ENCODE results near the gene PLCG2. TPM values are rescaled to one million over a fixed set of nuclear protein-coding genes. Genes with fewer than 3 reads are reported as not detected.

The PLCG2 gene
- total RNA-seq, 2 experiments from 2014 or later = 196 to 485 TPM

GRCh38 chr16:81818905-81819304 lies 39.8 kb downstream of the PLCG2 start:
- CTCF ChIA-PET (ENCODE audit: unreplicated experiment) = interaction anchor here (2.1 to 2.6 kb wide), 2 partner anchors 10 to 14 kb away, joined by 7 to 10 read pairs; no protein-coding TSS in a partner anchor
- TF ChIP-seq CTCF (conservative IDR thresholded peaks at IDR 0.05; ENCODE audit: low read length) (no peak), EZH2phosphoT487 (IDR thresholded peaks at IDR 0.05; ENCODE audit: borderline replicate concordance, low read depth, low read length) (no peak)
- DNase-seq (ENCODE audit: low spot score) = no peak
- Histone ChIP-seq H3K9me2 (ENCODE audit: insufficient read depth, low read length) (no peaks in the 10 kb centered on the region), H2AFZ (ENCODE audit: low read length) (no peak overlapping the region), H3K4me2 (ENCODE audit: low read length) (peak overlapping the region; percentile 89), H3K79me2 (ENCODE audit: insufficient read depth, low read depth, low read length) (peaks cover 88% of the 10 kb centered on the region), H3K4me1 (ENCODE audit: insufficient read depth, low read length, poor library complexity, severe bottlenecking) (peaks cover 95% of the 10 kb centered on the region), H3K27ac (ENCODE audit: low read depth, low read length, poor library complexity, severe bottlenecking) (peak overlapping the region; percentile 97), H3K4me3 (ENCODE audit: low read depth, low read length, poor library complexity, severe bottlenecking) (peak overlapping the region; percentile 64), H3K9me3 (ENCODE audit: low read length) (no peaks in the 10 kb centered on the region), H3K36me3 (ENCODE audit: insufficient read depth, low read length) (peaks cover 30% of the 10 kb centered on the region; the same call in 1 of the 2 replicates), H4K20me1 (ENCODE audit: insufficient read depth, low read length) (no peaks in the 10 kb centered on the region)
- POLR2A ChIA-PET = interaction anchor here (0.5 to 4.7 kb wide), 14 partner anchors 8 to 378 kb away, joined by 3 to 63 read pairs (median 8); partner anchors contain the start of gene PLCG2
- intact Hi-C loops (cut with micrococcal nuclease; ENCODE audit: unreplicated experiment) = no loop called here
- BruUV-seq (replicated peaks) = no TSS peak

GRCh38 chr16:81821436-81822128 lies 42.5 kb downstream of the PLCG2 start:
- Histone ChIP-seq H3K4me2 (ENCODE audit: low read length) (peak overlapping the region; percentile 89), H3K79me2 (ENCODE audit: insufficient read depth, low read depth, low read length) (peaks cover 88% of the 10 kb centered on the region), H3K9me3 (ENCODE audit: low read length) (no peaks in the 10 kb centered on the region), H4K20me1 (ENCODE audit: insufficient read depth, low read length) (no peaks in the 10 kb centered on the region), H3K36me3 (ENCODE audit: insufficient read depth, low read length) (peaks cover 48% of the 10 kb centered on the region), H2AFZ (ENCODE audit: low read length) (no peak overlapping the region), H3K4me1 (ENCODE audit: insufficient read depth, low read length, poor library complexity, severe bottlenecking) (peaks cover 95% of the 10 kb centered on the region), H3K27ac (ENCODE audit: low read depth, low read length, poor library complexity, severe bottlenecking) (peak overlapping the region; percentile 97), H3K9me2 (ENCODE audit: insufficient read depth, low read length) (no peaks in the 10 kb centered on the region), H3K4me3 (ENCODE audit: low read depth, low read length, poor library complexity, severe bottlenecking) (peak overlapping the region; percentile 64)
- ChIA-PET CTCF (ENCODE audit: unreplicated experiment) (interaction anchor here (1.0 kb wide), 1 partner anchor 9 kb away, joined by 3 read pairs; no protein-coding TSS in a partner anchor), POLR2A (interaction anchor here (0.6 to 1.0 kb wide), 7 partner anchors 10 to 82 kb away, joined by 3 to 5 read pairs (median 3); no protein-coding TSS in a partner anchor)
- no peak for TF ChIP-seq CTCF (conservative IDR thresholded peaks at IDR 0.05; ENCODE audit: low read length)
- no peak for TF ChIP-seq EZH2phosphoT487 (IDR thresholded peaks at IDR 0.05; ENCODE audit: borderline replicate concordance, low read depth, low read length)
- intact Hi-C loops (cut with micrococcal nuclease; ENCODE audit: unreplicated experiment) = loop anchor here (1.0 to 5.0 kb wide), 5 partner anchors 12 to 83 kb away; no protein-coding TSS in a partner anchor
- peak; percentile 95 for DNase-seq (ENCODE audit: low spot score)
- BruUV-seq (replicated peaks) = no TSS peak

All from OCI-LY7 (cell line).